Breast epithelium (tissue), 4 donors: ENCODE results near the gene BRINP1. TPM values are rescaled to one million over a fixed set of nuclear protein-coding genes. Genes with fewer than 3 reads are reported as not detected.

Experiments
- DNase-seq, 2 donors: peaks; one replicate each; pipeline ENCODE4 v3.0.0-alpha.2; 2019; ENCODE audit warnings: low spot score in 2 of 2
- H3K27ac ChIP-seq, 2 donors: fragments of 200-600 bp; sonication (generic) in 1 of 2; one replicate each; pipeline ENCODE4 v1.5.1; 2016 to 2019; ENCODE audit warnings: mild to moderate bottlenecking in 1 of 2
- H3K27me3 ChIP-seq, 2 donors: fragments of 200-600 bp; sonication (generic) in 1 of 2; one replicate each; pipeline versions ENCODE4 v1.5.1 to v1.6.0; 2017 to 2019; ENCODE audit warnings: control low read depth in 1 of 2, mild to moderate bottlenecking in 1 of 2
- H3K36me3 ChIP-seq: fragments of 200-600 bp; one replicate; pipeline ENCODE4 v1.5.1; 2019
- H3K4me1 ChIP-seq, 2 donors: fragments of 200-600 bp; sonication (generic); one replicate each; pipeline ENCODE4 v1.5.1; 2016 to 2019; ENCODE audit warnings: control low read depth in 1 of 2
- H3K4me3 ChIP-seq, 3 donors: fragments of 200-600 bp; sonication (generic); 1 replicate in 2 of 3; 2 replicates in 1 of 3; pipeline ENCODE4 v1.5.1; 2016 to 2019; ENCODE audit warnings: mild to moderate bottlenecking in 3 of 3, moderate library complexity in 2 of 3
- H3K9me3 ChIP-seq, 2 donors: fragments of 200-600 bp; sonication (generic) in 1 of 2; one replicate each; pipeline ENCODE4 v1.5.1; 2016 to 2019; ENCODE audit warnings: control low read depth in 1 of 2
- CTCF ChIP-seq, 3 donors: fragments of 450-650 bp; IDR thresholded peaks; one replicate each; pipeline ENCODE4 v1.5.1; 2016 to 2017; ENCODE audit warnings: antibody characterized with exemption in 3 of 3, mild to moderate bottlenecking in 3 of 3, moderate library complexity in 3 of 3
- POLR2A ChIP-seq: fragments of 450-650 bp; IDR thresholded peaks from one replicate; pipeline ENCODE4 v1.6.1; 2016; ENCODE audit warnings: antibody characterized with exemption, mild to moderate bottlenecking, moderate library complexity
- POLR2AphosphoS5 ChIP-seq, 3 donors: sonication (generic); formaldehyde crosslinking; IDR thresholded peaks; one replicate each; pipeline ENCODE4 v1.6.1; 2017; ENCODE audit warnings: antibody characterized with exemption in 3 of 3
- intact Hi-C: fragments of 100-400 bp; cut with DNase I; formaldehyde crosslinking; loops from one replicate; pipeline ENCODE4 v1.15.1; 2023; ENCODE audit warnings: low total_unique reads
- total RNA-seq, 3 donors: library from RNA; depleted of rRNA; stranded (reverse); fragments of >200 nt; gene quantifications; one replicate each; pipeline ENCODE4 v1.1.0, GENCODE V29; 2016

Gene BRINP1
- total RNA-seq, 3 donors from 2014 or later = 8.8 to 27.5 TPM; not detected in 1

- no peak for DNase-seq
- Histone ChIP-seq H3K4me1 (no peaks in the 10 kb centered on the region), H3K27ac (no peak overlapping the region), H3K4me3 (no peak overlapping the region), H3K9me3 (no peaks in the 10 kb centered on the region), H3K36me3 (no peaks in the 10 kb centered on the region), H3K27me3 (peaks cover 0 to 4% of the 10 kb centered on the region in 2 donors)
- TF ChIP-seq CTCF (IDR thresholded peaks at IDR 0.05) = no peak
- TF ChIP-seq POLR2AphosphoS5 (IDR thresholded peaks at IDR 0.05) = no peak
- no peak for TF ChIP-seq POLR2A
- intact Hi-C loops = no loop called here
Observed at GRCh38 chr9:119400606-119401005, 31.4 kb upstream of the BRINP1 start.

- no peak for TF ChIP-seq POLR2AphosphoS5 (IDR thresholded peaks at IDR 0.05)
- no peak for TF ChIP-seq CTCF (IDR thresholded peaks at IDR 0.05)
- TF ChIP-seq POLR2A = no peak
- no peaks in the 10 kb centered on the region for H3K4me1 ChIP-seq
- intact Hi-C loops = no loop called here
- no peaks in the 10 kb centered on the region for H3K36me3 ChIP-seq
- peaks cover 0 to 4% of the 10 kb centered on the region in 2 donors for H3K27me3 ChIP-seq
- H3K4me3 ChIP-seq = no peak overlapping the region
- H3K9me3 ChIP-seq = no peaks in the 10 kb centered on the region
- H3K27ac ChIP-seq = no peak overlapping the region
- no peak for DNase-seq
Observed at GRCh38 chr9:119398350-119398749, 29.1 kb upstream of the BRINP1 start.

GRCh38 chr9:119391878-119392277 lies 22.6 kb upstream of the BRINP1 start:
- Histone ChIP-seq H3K4me3 (no peak overlapping the region), H3K36me3 (no peaks in the 10 kb centered on the region), H3K4me1 (no peaks in the 10 kb centered on the region), H3K9me3 (no peaks in the 10 kb centered on the region), H3K27ac (no peak overlapping the region), H3K27me3 (no peaks in the 10 kb centered on the region)
- intact Hi-C loops = loop anchor here (5.0 kb wide), 1 partner anchor 605 kb away; no protein-coding TSS in a partner anchor
- DNase-seq = no peak
- TF ChIP-seq POLR2AphosphoS5 (IDR thresholded peaks at IDR 0.05) = no peak
- TF ChIP-seq CTCF (IDR thresholded peaks at IDR 0.05) = no peak
- no peak for TF ChIP-seq POLR2A

GRCh38 chr9:119375892-119376291 lies 6.7 kb upstream of the BRINP1 start:
- H3K36me3 ChIP-seq = no peaks in the 10 kb centered on the region
- no peak for TF ChIP-seq POLR2A
- DNase-seq = no peak
- no peaks in the 10 kb centered on the region for H3K4me1 ChIP-seq
- intact Hi-C loops = no loop called here
- H3K27me3 ChIP-seq = peaks cover 0 to 9% of the 10 kb centered on the region in 2 donors
- no peak overlapping the region for H3K4me3 ChIP-seq
- H3K9me3 ChIP-seq = no peaks in the 10 kb centered on the region
- H3K27ac ChIP-seq = no peak overlapping the region

GRCh38 chr9:119372951-119373350 lies 3.7 kb upstream of the BRINP1 start:
- intact Hi-C loops = no loop called here
- Histone ChIP-seq H3K4me1 (no peaks in the 10 kb centered on the region), H3K27me3 (peaks cover 5 to 16% of the 10 kb centered on the region in 2 donors), H3K36me3 (no peaks in the 10 kb centered on the region), H3K27ac (no peak overlapping the region), H3K9me3 (no peaks in the 10 kb centered on the region), H3K4me3 (no peak overlapping the region)
- no peak for TF ChIP-seq CTCF (IDR thresholded peaks at IDR 0.05)
- no peak for TF ChIP-seq POLR2AphosphoS5 (IDR thresholded peaks at IDR 0.05)
- TF ChIP-seq POLR2A = no peak
- DNase-seq = no peak

- no peak for TF ChIP-seq POLR2AphosphoS5 (IDR thresholded peaks at IDR 0.05)
- TF ChIP-seq POLR2A = no peak
- no peak for TF ChIP-seq CTCF (IDR thresholded peaks at IDR 0.05)
- Histone ChIP-seq H3K27me3 (peaks cover 5 to 10% of the 10 kb centered on the region in 2 donors), H3K4me1 (no peaks in the 10 kb centered on the region), H3K9me3 (no peaks in the 10 kb centered on the region), H3K27ac (no peak overlapping the region), H3K4me3 (no peak overlapping the region), H3K36me3 (no peaks in the 10 kb centered on the region)
- intact Hi-C loops = no loop called here
- DNase-seq = no peak
Observed at GRCh38 chr9:119370816-119371215, 1.6 kb upstream of the BRINP1 start.
